Femur (tissue), 1 donor: ENCODE results near the gene ZNF789.
"Not testable (repeated sequence)": the region's sequence is repeated elsewhere in the genome, so short reads cannot be mapped to it uniquely, and the experiment has no call there.

ENCODE experiments used
- DNase-seq: peaks from one replicate; pipeline ENCODE4 v3.0.0-alpha.2; 2017

ZNF789 gene

DNA sequence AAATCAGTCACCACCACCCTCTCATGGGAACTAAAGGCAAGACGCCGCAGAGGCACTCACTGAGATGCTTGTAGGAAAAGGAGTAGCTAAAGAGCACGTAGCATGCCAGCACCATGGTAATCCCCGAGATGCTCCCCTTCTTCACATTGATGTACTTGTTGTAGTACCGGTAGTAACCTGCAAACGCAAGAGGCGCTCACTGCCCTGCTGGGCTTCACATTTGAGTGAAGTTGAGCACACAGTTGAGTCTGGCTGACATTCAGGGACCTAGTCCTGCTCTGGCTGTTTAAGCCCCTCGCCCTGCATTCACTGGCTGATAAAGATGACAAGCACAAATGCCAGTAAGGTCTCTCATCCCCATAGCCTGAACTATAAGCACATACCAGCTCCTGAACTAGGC, 13.6 kb upstream of the ZNF789 start:
- no peak for DNase-seq

DNA sequence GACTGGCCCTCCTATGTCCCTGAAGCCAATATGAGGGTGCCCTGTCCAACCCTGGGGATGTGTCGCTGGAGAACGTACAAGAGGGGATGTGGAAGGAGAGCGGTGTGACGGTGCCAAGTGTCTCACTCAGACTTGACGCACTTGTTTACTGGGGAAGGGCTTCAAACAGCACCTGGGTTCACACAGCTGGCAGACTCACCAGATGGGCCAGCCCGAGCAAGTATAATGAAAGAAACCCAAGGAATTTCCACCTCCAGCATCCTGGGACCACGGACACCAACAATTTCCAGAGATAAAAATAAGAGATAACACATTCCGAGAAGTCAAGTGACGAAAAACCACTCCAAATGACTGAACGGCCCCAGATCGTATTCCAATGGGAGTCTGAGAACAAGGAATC, 12.0 kb upstream of the ZNF789 start:
- DNase-seq: no peak

DNA sequence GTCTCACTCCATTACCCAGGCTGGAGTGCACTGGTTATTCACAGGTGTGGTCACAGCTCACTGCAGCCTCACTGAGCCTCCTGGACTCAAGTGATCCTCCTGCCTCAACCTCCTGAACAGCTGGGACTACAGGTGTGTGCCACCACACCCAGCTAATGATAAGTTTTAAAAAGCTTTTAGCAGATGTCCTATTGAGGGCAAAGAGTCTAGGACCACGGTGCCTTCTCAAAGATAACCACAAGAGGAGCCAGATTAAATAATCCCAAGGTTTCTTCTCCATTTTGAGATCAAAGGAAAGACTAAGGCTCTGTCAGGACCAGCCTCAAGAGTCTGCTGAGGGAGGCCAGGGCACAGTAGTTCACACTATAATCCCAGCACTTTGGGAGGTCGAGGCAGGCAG, 11.5 kb upstream of the ZNF789 start:
- no peak for DNase-seq

- no peak for DNase-seq
Observed at GRCh38 chr7:99465421-99465768, 7.3 kb upstream of the ZNF789 start.

DNA sequence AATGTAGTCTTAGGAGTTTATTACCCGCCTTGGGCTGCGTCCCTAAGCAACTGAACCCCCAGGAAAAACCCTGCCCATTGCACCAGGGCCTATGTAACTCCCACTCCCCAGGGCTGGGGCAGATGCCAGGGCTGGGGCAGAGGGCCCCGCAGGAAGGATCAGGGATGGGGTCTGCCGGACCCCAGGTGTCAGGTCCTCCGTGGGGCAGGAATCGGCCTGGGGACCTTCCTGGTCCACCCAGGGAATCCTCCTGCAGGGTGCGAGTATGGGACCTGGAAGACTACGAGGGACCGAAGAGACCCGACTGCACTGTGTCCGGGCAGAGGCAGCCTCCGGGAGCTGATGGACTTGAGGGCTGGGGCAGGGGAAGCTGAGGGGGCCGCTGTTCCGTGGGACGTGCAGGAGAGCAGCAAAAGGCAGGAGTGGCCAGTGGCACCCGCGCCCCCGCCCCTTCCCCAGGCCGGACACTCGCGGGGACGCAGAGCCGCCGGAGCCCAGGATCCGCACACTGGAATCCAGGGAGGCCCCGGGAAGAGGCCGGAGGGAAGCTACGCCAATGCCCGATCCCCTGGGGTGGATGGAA, 4.3 kb upstream of the ZNF789 start:
- no peak for DNase-seq

- DNase-seq: no peak
Observed at GRCh38 chr7:99469381-99470065, 3.2 kb upstream of the ZNF789 start.

DNA sequence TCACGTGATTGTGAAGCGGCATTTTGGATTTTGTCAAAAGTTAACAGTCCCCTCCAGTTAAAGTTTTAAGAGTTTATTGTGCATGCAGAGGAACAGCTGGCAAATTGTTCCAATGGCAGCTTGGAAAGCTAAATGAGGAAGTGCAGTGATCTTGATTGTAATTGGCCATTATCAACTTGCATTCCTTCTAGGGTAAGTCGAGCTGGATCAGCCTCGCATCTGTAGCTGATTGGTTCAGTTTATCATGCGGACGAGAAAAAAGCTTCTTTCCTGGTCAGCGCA, 566 bp downstream of the ZNF789 start:
- no peak for DNase-seq

DNA sequence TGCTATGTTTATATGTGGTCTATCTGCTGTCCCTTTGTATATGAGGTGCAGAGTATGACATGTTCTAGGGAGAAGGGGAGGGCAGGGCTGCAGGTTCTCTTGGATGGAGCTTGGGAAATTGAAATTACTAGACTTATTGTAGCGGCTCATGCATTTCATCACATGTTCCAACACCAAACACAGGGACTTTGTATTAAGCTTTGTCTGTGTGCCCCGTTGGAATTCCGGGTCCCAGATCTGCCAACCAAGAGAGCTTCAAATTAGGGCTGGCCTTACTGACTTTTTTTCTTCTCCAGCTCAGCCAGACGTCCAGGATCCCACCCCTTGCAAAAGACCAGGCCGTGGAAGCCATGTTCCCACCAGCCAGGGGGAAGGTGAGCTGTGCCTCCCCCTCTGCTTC, 3.4 kb downstream of the ZNF789 start:
- DNase-seq: no peak

GRCh38 chr7:99478464-99479440, 6.1 kb downstream of the ZNF789 start:
- DNase-seq: no peak

DNA sequence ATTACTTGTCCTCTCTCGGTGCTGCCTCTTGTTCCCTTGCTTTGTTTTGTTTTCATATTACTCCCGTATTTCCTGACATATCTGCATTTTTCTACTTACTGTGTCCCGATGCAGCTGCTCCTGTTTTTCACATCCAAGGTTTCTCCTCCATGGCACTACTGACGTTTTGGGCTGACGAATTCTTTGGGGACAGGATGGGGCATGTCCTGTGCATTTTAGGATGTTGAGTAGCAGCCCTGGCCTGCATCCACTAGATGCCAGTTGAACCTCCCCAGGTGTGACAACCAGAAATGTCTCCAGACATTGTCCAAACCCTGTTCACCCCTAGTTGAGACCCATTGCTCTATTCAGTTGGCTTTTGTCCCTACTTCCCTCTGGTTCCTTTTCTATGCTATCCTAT, 12.4 kb downstream of the ZNF789 start:
- DNase-seq: no peak

GRCh38 chr7:99489235-99489634, 16.5 kb downstream of the ZNF789 start:
- DNase-seq: no peak

DNA sequence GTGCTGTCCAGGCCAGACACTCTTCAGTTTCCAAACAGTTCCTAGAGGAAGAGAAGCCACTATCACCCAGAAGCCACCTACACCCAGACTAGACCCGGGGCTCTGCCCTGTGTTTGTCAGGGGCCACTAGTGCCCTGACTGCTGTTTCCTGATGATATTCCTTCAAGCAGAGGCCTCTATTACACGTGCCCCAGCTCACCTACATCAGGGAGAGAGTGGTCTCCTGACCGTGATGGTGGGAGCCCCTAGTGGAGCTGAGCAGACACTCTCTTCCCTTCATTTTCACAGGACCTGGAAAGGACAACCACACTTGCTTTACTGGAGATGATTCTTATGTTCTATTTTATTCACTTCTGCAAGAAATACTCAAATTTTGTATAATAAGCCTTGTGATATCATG, 18.2 kb downstream of the ZNF789 start:
- no peak for DNase-seq

DNA sequence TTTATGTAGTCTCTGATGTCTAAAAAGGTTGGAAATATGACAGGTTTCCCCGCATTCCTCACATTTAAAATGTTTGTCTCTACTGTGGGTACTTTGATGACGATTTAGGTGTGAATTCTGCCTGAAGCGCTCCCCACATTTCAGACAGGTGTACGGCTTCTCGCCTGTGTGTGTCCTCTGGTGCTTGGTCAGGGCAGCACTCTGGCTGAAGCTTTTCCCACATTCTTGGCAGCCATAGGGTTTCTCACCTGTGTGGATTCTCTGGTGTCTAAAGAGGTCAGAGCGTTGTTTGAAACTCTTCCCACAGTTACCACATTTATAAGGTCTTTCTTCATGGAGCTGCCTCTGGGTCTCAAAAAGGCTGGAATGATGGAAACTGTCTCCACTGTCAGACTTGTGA, 21.1 kb downstream of the ZNF789 start:
- no peak for DNase-seq

DNA sequence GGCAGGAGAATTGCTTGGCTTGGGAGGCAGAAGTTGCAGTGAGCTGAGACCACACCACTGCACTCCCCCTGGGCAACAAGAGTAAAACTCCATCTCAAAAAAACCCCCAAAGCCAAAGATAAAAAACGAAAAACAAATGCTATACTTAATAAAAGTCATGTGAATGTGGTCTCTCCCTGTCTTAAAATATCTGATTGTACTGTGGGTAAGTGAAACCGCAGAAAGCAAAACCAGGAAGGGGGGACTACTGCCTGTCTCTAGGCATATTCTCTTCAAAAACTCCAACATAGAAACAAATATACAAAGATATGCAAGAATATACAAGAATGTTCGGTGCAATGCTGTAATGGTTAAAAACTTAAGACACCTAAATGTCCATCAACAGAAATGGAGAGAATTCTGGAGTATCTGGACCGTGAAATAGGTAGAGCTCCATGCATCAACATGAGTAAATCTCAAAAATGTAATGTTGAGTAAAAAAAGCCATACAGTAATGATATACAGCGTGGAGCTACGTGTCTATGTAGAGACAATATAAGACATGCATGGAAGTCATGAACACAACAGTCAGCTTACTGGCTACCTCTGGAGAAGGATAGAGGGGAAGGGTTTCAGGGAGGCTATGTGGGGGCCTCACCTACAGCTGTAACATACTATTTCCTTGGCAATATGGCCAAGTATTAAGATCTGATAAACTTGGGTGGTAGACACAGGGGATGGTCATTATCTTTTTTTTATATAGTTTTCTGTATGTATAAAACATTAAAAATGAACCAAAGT, 25.3 kb downstream of the ZNF789 start:
- no peak for DNase-seq

- no peak for DNase-seq
Observed at GRCh38 chr7:99498546-99498944, 25.9 kb downstream of the ZNF789 start.

GRCh38 chr7:99499371-99499720, 26.7 kb downstream of the ZNF789 start:
- no peak for DNase-seq

DNA sequence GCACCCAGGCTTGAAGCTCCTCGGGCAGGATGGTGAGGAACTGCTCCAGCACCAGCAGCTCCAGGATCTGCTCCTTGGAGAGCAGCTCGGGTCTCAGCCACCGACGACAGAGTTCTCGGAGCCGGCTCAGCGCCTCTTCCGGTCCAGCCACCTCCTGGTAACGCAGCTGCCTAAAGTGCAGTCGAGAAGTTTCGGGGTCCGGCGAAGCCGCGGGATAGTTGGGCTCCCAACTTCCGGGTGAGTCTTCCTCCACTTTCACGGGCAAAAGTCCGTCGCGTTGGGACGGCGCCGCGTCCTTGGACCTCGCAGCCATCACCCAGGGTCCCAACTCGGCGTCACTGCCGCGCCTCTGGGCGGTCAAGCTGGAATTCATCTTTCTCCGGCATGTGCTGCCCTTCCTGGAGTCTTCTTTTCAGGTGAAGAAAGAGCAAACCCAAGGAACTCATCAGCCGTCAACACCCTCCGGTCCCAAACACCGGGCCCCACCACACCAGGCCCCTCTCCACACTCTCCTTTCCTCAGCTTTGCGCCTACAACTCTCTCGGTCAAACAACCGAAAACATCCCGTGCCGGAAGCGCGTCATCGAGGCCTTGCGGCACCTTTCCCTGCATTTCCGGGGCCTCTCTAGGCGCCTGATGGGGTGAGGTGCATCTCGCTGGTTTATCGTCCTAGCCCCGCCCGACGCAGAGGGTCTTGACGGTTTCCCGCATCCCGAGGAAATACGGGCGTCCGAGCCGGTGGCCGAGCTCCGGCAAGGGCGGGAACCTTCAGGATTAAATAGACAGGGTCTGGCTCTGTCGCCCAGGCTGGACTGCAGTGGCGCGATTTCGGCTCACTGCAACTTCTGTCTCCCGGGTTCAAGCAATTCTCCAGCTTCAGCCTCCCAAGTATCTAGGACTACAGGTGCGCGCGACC, 27.3 kb downstream of the ZNF789 start, which contains the start of gene ZNF394:
ZNF394 (minus strand) TSS at position 561 of the 916 bp plus-strand sequence; CDS start at position 373, 188 bp downstream.
- DNase-seq: peak; percentile 95

DNA sequence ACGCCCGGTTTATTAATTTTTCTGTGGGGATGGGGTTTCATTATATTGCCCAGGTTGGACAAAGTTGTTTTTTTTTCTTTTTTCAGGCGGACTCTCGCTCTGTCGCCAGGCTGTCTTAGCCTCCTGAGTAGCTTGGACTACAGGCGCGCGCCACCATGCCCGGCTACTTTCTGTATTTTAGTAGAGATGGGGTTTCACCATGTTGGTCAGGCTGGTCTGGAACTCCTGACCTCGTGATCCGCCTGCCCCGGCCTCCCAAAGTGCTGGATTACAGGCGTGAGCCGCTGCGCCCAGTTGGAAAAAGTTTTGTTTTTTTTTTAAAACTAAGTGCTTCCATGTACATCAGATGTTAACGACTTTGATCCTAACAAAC, 27.9 kb downstream of the ZNF789 start:
- no peak for DNase-seq

- not testable (repeated sequence) for DNase-seq
Observed at GRCh38 chr7:99501236-99501635, 28.5 kb downstream of the ZNF789 start.

DNA sequence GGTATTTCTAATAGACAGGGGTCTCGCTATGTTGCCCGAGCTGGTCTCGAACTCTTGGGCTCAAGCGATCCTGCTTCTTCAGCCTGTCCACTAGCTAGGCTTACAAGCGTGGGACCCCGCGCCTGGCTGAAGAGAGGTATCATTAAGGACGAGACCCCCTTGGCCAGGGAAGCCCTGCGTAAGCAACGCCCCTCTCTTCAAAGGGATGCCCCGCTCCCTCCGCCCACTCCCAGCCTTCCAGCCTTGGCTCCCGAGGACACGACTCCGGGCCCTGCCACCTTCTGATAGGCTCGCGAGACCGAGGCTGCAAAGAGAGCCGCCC, 31.6 kb downstream of the ZNF789 start:
- DNase-seq: peak; percentile 99

GRCh38 chr7:99504603-99505323, 32.1 kb downstream of the ZNF789 start, which contains the start of gene ZKSCAN5:
ZKSCAN5 (plus strand) TSS chr7:99504662; CDS start chr7:99506045, 1,383 bp downstream.
- peak; percentile 98 for DNase-seq

DNA sequence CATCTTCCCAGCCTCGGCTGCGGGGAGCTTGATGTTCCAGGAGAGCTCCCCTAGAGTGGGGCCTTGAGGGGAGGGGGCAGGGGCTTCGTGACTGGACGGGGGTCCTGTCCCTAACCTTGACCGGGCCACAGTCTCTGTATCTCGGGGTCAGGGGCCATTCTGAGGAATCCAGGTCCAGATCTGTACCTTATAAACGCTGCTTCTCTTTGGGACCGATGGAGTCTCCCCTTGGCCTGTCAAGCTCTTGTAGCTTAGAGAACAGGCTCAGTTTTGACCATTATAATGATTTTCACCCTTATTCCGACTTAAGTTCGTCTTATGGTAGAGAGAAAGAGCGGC, 32.6 kb downstream of the ZNF789 start:
- DNase-seq: no peak
